ENCODE measurements around the gene RPL13.
A peak's percentile ranks its signal among the peaks of the same experiment; 100 is the strongest.

Gene RPL13

GRCh38 chr16:89596957-89597649 is 36.6 kb downstream of the RPL13 start:
- DNase-seq (ENCODE audit: low read depth in 2 of 2): no peak

GRCh38 chr16:89598199-89598598 is 37.7 kb downstream of the RPL13 start:
- no peak for DNase-seq (ENCODE audit: low read depth in 2 of 2)

- DNase-seq (ENCODE audit: low read depth in 2 of 2): no peak
Observed at GRCh38 chr16:89599451-89599858, 39.0 kb downstream of the RPL13 start.

GRCh38 chr16:89599902-89600301 is 39.4 kb downstream of the RPL13 start:
- DNase-seq (ENCODE audit: low read depth in 2 of 2): no peak

- no peak for DNase-seq (ENCODE audit: low read depth in 2 of 2)
Observed at GRCh38 chr16:89600427-89600826, 39.9 kb downstream of the RPL13 start.

GRCh38 chr16:89600956-89601355 is 40.5 kb downstream of the RPL13 start:
- DNase-seq (ENCODE audit: low read depth in 2 of 2): no peak

GRCh38 chr16:89601906-89602272 is 41.4 kb downstream of the RPL13 start:
- no peak for DNase-seq (ENCODE audit: low read depth in 2 of 2)

- DNase-seq (ENCODE audit: low read depth in 2 of 2): peak; percentile 54 to 65
Observed at GRCh38 chr16:89602273-89602951, 41.9 kb downstream of the RPL13 start.

- DNase-seq (ENCODE audit: low read depth in 2 of 2): no peak
Observed at GRCh38 chr16:89602952-89603590, 42.6 kb downstream of the RPL13 start.

- no peak for DNase-seq (ENCODE audit: low read depth in 2 of 2)
Observed at GRCh38 chr16:89604764-89605163, 44.3 kb downstream of the RPL13 start.

GRCh38 chr16:89605186-89605970 is 44.9 kb downstream of the RPL13 start:
- no peak for DNase-seq (ENCODE audit: low read depth in 2 of 2)

GRCh38 chr16:89606006-89606405 is 45.5 kb downstream of the RPL13 start:
- no peak for DNase-seq (ENCODE audit: low read depth in 2 of 2)

- DNase-seq (ENCODE audit: low read depth in 2 of 2): no peak
Observed at GRCh38 chr16:89607453-89607852, 47.0 kb downstream of the RPL13 start.

GRCh38 chr16:89607937-89608740 is 47.7 kb downstream of the RPL13 start:
- no peak for DNase-seq (ENCODE audit: low read depth in 2 of 2)

- DNase-seq (ENCODE audit: low read depth in 2 of 2): no peak
Observed at GRCh38 chr16:89610108-89610453, 49.6 kb downstream of the RPL13 start.

GRCh38 chr16:89612415-89613166 is 52.1 kb downstream of the RPL13 start:
- DNase-seq (ENCODE audit: low read depth in 2 of 2): no peak

- no peak for DNase-seq (ENCODE audit: low read depth in 2 of 2)
Observed at GRCh38 chr16:89613231-89613953, 52.9 kb downstream of the RPL13 start, which contains the start of gene DPEP1. TSS of gene DPEP1 (plus strand) at chr16:89613642. CDS start at chr16:89630411, 16,769 bp downstream.

- no peak for DNase-seq (ENCODE audit: low read depth in 2 of 2)
Observed at GRCh38 chr16:89613954-89614459, 53.5 kb downstream of the RPL13 start.
